ENCODE data around the gene ESRRG. TPM values are rescaled to one million over a fixed set of nuclear protein-coding genes. Genes with fewer than 3 reads are reported as not detected.

The ESRRG gene
- total and polyA plus RNA-seq, 4 donors: 0.07 to 0.47 (median 0.20) TPM

DNA sequence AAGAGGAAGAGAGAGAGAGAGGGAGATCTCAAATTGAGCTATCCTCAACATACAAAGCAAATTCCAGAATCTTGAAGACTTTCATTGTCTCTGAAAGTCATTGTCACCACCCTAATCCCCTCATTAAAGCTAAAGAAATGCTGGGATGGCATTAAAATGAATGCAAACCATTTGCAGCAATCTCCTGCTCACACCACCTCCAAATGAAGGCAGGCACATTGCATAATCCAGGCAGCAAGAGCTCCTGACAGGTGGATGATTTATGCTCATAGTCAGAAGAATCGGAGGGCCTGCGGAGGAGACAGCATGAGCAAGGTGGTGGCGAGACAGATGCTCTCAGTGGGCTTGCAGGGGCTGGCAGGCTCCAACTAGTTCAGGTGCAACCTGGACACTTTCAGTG is 90.2 kb downstream of the ESRRG start:
- Histone ChIP-seq H3K4me1 (ENCODE audit: control insufficient read depth in 4 of 4, insufficient read depth in 4 of 4, low read length in 3 of 4) (no peaks in the 10 kb centered on the region), H3K4me3 (ENCODE audit: low read depth in 1 of 3, low read length in 3 of 3) (no peak overlapping the region), H3K27me3 (ENCODE audit: control insufficient read depth in 4 of 4, insufficient read depth in 4 of 4, low read length in 3 of 4) (peaks cover 0 to 3% (median 0%) of the 10 kb centered on the region in 4 donors), H3K9me3 (ENCODE audit: control insufficient read depth in 4 of 4, low read length in 3 of 4) (no peaks in the 10 kb centered on the region), H3K36me3 (ENCODE audit: control insufficient read depth in 4 of 4, insufficient read depth in 3 of 4, low read depth in 1 of 4, low read length in 3 of 4) (no peaks in the 10 kb centered on the region), H3K27ac (ENCODE audit: low read depth in 1 of 2, low read length in 2 of 2) (no peak overlapping the region), H3K9ac (ENCODE audit: low read depth in 1 of 2, low read length in 2 of 2) (no peak overlapping the region)
- WGBS: 87% methylated on average over 3 of the region's 3 CpGs
- no peak for TF ChIP-seq GABPA (IDR thresholded peaks at IDR 0.05 in 1 of 2, conservative IDR thresholded peaks at IDR 0.05 in 1 of 2)
- TF ChIP-seq TAF1 (conservative IDR thresholded peaks at IDR 0.05): no peak
- no peak for TF ChIP-seq RAD21 (IDR thresholded peaks at IDR 0.05)
- TF ChIP-seq, protein P1, sequence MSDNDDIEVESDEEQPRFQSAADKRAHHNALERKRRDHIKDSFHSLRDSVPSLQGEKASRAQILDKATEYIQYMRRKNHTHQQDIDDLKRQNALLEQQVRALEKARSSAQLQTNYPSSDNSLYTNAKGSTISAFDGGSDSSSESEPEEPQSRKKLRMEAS (IDR thresholded peaks at IDR 0.05): no peak
- TF ChIP-seq JUND (IDR thresholded peaks at IDR 0.05): no peak
- no peak for TF ChIP-seq YY1 (IDR thresholded peaks at IDR 0.05)
- TF ChIP-seq, protein P2, sequence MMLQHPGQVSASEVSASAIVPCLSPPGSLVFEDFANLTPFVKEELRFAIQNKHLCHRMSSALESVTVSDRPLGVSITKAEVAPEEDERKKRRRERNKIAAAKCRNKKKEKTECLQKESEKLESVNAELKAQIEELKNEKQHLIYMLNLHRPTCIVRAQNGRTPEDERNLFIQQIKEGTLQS (IDR thresholded peaks at IDR 0.05): no peak
- TF ChIP-seq, protein P3, sequence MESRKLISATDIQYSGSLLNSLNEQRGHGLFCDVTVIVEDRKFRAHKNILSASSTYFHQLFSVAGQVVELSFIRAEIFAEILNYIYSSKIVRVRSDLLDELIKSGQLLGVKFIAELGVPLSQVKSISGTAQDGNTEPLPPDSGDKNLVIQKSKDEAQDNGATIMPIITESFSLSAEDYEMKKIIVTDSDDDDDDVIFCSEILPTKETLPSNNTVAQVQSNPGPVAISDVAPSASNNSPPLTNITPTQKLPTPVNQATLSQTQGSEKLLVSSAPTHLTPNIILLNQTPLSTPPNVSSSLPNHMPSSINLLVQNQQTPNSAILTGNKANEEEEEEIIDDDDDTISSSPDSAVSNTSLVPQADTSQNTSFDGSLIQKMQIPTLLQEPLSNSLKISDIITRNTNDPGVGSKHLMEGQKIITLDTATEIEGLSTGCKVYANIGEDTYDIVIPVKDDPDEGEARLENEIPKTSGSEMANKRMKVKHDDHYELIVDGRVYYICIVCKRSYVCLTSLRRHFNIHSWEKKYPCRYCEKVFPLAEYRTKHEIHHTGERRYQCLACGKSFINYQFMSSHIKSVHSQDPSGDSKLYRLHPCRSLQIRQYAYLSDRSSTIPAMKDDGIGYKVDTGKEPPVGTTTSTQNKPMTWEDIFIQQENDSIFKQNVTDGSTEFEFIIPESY (IDR thresholded peaks at IDR 0.05): no peak
- TF ChIP-seq HNF4G (IDR thresholded peaks at IDR 0.05): no peak
- no peak for TF ChIP-seq NR2F2 (IDR thresholded peaks at IDR 0.05)
- no peak for TF ChIP-seq SP1 (IDR thresholded peaks at IDR 0.05)
- TF ChIP-seq RXRA (IDR thresholded peaks at IDR 0.05): no peak
- no peak for TF ChIP-seq HNF4A (conservative IDR thresholded peaks at IDR 0.05)
- no peak for TF ChIP-seq EGR1 (IDR thresholded peaks at IDR 0.05; ENCODE audit: low read depth in 2 of 2)
- TF ChIP-seq, protein P4, sequence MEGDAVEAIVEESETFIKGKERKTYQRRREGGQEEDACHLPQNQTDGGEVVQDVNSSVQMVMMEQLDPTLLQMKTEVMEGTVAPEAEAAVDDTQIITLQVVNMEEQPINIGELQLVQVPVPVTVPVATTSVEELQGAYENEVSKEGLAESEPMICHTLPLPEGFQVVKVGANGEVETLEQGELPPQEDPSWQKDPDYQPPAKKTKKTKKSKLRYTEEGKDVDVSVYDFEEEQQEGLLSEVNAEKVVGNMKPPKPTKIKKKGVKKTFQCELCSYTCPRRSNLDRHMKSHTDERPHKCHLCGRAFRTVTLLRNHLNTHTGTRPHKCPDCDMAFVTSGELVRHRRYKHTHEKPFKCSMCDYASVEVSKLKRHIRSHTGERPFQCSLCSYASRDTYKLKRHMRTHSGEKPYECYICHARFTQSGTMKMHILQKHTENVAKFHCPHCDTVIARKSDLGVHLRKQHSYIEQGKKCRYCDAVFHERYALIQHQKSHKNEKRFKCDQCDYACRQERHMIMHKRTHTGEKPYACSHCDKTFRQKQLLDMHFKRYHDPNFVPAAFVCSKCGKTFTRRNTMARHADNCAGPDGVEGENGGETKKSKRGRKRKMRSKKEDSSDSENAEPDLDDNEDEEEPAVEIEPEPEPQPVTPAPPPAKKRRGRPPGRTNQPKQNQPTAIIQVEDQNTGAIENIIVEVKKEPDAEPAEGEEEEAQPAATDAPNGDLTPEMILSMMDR (IDR thresholded peaks at IDR 0.05; ENCODE audit: low read depth, low read length, missing input control): no peak
- no peak for TF ChIP-seq FOXA1 (IDR thresholded peaks at IDR 0.05)
- TF ChIP-seq, protein P5, sequence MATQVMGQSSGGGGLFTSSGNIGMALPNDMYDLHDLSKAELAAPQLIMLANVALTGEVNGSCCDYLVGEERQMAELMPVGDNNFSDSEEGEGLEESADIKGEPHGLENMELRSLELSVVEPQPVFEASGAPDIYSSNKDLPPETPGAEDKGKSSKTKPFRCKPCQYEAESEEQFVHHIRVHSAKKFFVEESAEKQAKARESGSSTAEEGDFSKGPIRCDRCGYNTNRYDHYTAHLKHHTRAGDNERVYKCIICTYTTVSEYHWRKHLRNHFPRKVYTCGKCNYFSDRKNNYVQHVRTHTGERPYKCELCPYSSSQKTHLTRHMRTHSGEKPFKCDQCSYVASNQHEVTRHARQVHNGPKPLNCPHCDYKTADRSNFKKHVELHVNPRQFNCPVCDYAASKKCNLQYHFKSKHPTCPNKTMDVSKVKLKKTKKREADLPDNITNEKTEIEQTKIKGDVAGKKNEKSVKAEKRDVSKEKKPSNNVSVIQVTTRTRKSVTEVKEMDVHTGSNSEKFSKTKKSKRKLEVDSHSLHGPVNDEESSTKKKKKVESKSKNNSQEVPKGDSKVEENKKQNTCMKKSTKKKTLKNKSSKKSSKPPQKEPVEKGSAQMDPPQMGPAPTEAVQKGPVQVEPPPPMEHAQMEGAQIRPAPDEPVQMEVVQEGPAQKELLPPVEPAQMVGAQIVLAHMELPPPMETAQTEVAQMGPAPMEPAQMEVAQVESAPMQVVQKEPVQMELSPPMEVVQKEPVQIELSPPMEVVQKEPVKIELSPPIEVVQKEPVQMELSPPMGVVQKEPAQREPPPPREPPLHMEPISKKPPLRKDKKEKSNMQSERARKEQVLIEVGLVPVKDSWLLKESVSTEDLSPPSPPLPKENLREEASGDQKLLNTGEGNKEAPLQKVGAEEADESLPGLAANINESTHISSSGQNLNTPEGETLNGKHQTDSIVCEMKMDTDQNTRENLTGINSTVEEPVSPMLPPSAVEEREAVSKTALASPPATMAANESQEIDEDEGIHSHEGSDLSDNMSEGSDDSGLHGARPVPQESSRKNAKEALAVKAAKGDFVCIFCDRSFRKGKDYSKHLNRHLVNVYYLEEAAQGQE (IDR thresholded peaks at IDR 0.05): no peak
- TF ChIP-seq FOXA2 (IDR thresholded peaks at IDR 0.05): no peak
- DNase-seq (ENCODE audit: low spot score): no peak
